ENCODE measurements around the gene HOPX. TPM values are rescaled to one million over a fixed set of nuclear protein-coding genes. Genes with fewer than 3 reads are reported as not detected.

The HOPX gene
- total and polyA plus RNA-seq, 8 donors = 0.43 to 29.3 (median 4.9) TPM

DNA sequence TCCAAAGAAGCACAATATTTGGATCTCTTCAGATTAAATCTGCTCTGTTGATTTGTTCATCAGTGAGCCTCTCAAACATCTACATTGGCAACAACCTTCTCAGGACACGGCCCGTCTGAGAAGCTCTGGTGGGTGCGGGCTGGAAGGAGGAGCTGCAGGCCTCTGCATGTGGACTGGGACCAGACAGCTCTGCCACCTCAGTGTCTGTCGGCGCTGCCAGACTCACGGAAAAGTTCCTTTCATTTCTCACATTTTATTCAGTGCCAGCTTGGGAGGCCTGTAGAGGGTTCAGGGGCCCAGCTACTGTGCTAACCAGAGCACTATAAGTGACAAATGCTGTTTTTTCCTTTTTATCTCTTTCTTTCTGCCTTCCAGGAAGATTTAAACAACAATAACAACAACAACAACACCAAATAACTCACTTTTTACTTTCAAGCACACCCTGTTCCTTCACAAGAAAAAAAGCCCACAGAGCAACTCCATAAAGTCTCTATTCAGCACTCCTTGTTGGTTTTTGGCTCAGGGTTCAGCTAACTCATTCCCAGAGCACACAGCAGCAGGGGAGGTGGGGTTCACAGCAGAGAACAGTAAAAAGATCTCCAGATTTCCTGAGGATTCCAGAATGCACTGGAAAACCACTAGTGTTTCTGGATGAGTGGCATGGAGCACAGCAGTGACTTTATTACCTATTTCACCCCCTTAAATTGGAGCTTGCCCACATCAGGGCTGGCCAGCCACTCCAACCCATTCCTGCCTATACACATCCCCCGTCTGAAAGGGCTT, 23.2 kb upstream of the HOPX start:
- Histone ChIP-seq H3K27me3 (no peaks in the 10 kb centered on the region), H3K4me1 (no peaks in the 10 kb centered on the region), H3K36me3 (no peaks in the 10 kb centered on the region), H3K9me3 (no peaks in the 10 kb centered on the region), H3K27ac (no peak overlapping the region), H3K4me3 (no peak overlapping the region)
- intact Hi-C loops (cut with DNase I) = no loop called here
- WGBS, 2 donors = 69 to 70% methylated on average over 7 of the region's 7 CpGs
- TF ChIP-seq, protein P1, sequence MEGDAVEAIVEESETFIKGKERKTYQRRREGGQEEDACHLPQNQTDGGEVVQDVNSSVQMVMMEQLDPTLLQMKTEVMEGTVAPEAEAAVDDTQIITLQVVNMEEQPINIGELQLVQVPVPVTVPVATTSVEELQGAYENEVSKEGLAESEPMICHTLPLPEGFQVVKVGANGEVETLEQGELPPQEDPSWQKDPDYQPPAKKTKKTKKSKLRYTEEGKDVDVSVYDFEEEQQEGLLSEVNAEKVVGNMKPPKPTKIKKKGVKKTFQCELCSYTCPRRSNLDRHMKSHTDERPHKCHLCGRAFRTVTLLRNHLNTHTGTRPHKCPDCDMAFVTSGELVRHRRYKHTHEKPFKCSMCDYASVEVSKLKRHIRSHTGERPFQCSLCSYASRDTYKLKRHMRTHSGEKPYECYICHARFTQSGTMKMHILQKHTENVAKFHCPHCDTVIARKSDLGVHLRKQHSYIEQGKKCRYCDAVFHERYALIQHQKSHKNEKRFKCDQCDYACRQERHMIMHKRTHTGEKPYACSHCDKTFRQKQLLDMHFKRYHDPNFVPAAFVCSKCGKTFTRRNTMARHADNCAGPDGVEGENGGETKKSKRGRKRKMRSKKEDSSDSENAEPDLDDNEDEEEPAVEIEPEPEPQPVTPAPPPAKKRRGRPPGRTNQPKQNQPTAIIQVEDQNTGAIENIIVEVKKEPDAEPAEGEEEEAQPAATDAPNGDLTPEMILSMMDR (IDR thresholded peaks at IDR 0.05) = no peak
- FAIRE-seq (no peak), ATAC-seq (no peak), DNase-seq (no peak)

DNA sequence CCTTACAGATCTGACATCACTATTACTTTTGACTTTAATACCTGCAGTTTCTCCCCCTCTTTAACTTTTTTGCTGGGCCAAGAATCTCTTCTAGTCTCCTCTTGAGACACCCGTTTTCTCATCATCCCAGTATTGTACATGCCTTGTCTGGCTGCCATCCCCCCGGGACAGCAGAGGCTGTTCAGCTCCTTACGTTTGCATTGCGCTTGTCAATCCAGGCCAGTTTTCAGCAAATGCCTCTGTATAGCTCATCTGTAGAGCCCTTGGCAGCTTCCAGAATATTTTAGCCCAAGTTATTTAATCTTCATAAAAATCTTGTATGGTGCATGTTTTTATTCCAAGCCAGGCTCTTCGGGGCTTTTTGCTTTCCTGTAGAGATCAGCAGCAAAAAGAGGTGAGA, 22.3 kb upstream of the HOPX start:
- H3K4me1 ChIP-seq = no peaks in the 10 kb centered on the region
- intact Hi-C loops (cut with DNase I) = no loop called here
- H3K9me3 ChIP-seq = no peaks in the 10 kb centered on the region
- no peak overlapping the region for H3K4me3 ChIP-seq
- no peak for FAIRE-seq
- no peak for ATAC-seq
- H3K36me3 ChIP-seq = no peaks in the 10 kb centered on the region
- no peak overlapping the region for H3K27ac ChIP-seq
- no peaks in the 10 kb centered on the region for H3K27me3 ChIP-seq
- WGBS, 2 donors = 56 to 58% methylated on average over 5 of the region's 5 CpGs
- no peak for DNase-seq
- TF ChIP-seq, protein P1 (IDR thresholded peaks at IDR 0.05) = no peak

DNA sequence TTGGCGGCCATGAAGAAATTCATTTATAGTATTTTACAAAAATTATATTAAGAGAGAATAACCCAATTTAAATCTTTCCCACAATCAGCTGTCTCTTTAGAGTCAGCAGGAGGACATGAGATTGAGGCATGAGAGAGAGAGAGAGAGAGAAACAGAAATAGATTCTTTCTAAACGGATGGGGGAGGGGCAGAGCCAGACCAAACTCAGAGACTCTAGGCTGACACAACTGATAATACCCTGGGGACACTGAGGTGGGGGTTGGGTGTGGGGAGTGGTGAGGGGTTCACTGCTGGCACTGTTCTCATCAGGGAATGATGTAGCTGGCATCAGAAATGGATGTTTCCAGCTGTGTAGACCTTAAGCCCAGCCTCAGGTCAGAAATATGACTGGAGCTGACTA, 20.5 kb upstream of the HOPX start:
- no peak for ATAC-seq
- no peaks in the 10 kb centered on the region for H3K4me1 ChIP-seq
- H3K36me3 ChIP-seq = no peaks in the 10 kb centered on the region
- H3K9me3 ChIP-seq = no peaks in the 10 kb centered on the region
- DNase-seq = no peak
- no peaks in the 10 kb centered on the region for H3K27me3 ChIP-seq
- no peak overlapping the region for H3K27ac ChIP-seq
- 45 to 46% methylated on average over 2 of the region's 2 CpGs for WGBS, 2 donors
- no peak for FAIRE-seq
- intact Hi-C loops (cut with DNase I) = no loop called here
- TF ChIP-seq, protein P1 (IDR thresholded peaks at IDR 0.05) = no peak
- H3K4me3 ChIP-seq = no peak overlapping the region

DNA sequence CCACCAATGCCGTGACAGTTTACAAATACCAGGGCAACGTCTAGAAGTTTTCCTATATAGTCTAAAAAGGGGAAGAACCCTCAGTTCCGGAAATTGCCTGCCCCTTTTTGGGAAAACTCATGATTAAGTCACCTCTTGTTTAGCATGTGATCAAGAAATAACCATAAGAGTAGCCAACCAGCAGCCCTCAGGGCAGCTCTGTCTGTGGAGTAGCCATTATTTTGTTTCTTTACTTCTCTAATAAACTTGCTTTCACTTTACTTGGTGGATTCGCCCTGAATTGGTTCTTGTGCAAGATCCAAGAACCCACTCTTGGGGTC, 20.0 kb upstream of the HOPX start:
- ATAC-seq (no peak), FAIRE-seq (no peak), DNase-seq (no peak)
- WGBS, 2 donors = 52 to 63% methylated on average over 4 of the region's 4 CpGs
- Histone ChIP-seq H3K27me3 (no peaks in the 10 kb centered on the region), H3K36me3 (no peaks in the 10 kb centered on the region), H3K4me3 (no peak overlapping the region), H3K9me3 (no peaks in the 10 kb centered on the region), H3K4me1 (no peaks in the 10 kb centered on the region), H3K27ac (no peak overlapping the region)
- intact Hi-C loops (cut with DNase I) = no loop called here
- TF ChIP-seq, protein P1 (IDR thresholded peaks at IDR 0.05) = no peak

DNA sequence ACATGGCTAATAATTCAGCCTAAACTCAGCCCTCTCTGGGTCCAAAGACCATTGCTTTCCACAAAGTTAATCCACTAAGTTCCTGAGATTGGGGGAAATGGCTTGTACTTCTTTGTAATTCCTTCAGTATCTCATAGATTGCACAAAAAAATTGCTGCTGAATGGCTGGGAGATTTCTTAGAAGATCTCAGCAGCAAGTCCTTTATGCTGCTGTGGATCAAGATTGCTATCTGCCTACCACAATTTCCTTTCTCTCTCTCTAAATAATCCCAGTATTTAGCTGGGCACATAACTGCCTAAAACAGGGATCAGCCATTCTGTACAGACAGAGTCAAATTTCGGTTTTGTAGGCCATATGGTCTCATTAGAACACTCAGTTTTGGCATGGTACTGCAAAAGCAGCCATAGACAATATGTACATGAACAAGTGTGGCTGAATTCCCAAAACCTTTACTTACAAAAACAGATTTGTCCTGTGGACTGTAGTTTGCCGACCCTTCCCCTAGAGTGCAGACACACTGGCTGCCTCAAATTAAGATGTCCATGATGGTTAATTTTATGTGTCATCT, 18.5 kb upstream of the HOPX start:
- Histone ChIP-seq H3K4me3 (no peak overlapping the region), H3K4me1 (no peaks in the 10 kb centered on the region), H3K36me3 (no peaks in the 10 kb centered on the region), H3K27ac (no peak overlapping the region), H3K9me3 (no peaks in the 10 kb centered on the region), H3K27me3 (no peaks in the 10 kb centered on the region)
- ATAC-seq (no peak), FAIRE-seq (no peak), DNase-seq (no peak)
- TF ChIP-seq, protein P1 (IDR thresholded peaks at IDR 0.05) = no peak
- 45 to 60% methylated on average over 2 of the region's 2 CpGs for WGBS, 2 donors
- intact Hi-C loops (cut with DNase I) = no loop called here
